HG03095 (cell line): Measurements from ENCODE around the gene FDXR.

ENCODE experiments used
- ATAC-seq: cut with Tn5 transposase; IDR thresholded peaks from one replicate; pipeline ENCODE4 v1.9.1; 2021; ENCODE audit warnings: moderate library complexity; ENCODE audit not compliant: unreplicated experiment

The FDXR gene

GRCh38 chr17:74839990-74840852 is 32.6 kb downstream of the FDXR start:
- ATAC-seq, result no peak

- no peak for ATAC-seq
Measured at GRCh38 chr17:74838274-74838673, 34.5 kb downstream of the FDXR start.

DNA sequence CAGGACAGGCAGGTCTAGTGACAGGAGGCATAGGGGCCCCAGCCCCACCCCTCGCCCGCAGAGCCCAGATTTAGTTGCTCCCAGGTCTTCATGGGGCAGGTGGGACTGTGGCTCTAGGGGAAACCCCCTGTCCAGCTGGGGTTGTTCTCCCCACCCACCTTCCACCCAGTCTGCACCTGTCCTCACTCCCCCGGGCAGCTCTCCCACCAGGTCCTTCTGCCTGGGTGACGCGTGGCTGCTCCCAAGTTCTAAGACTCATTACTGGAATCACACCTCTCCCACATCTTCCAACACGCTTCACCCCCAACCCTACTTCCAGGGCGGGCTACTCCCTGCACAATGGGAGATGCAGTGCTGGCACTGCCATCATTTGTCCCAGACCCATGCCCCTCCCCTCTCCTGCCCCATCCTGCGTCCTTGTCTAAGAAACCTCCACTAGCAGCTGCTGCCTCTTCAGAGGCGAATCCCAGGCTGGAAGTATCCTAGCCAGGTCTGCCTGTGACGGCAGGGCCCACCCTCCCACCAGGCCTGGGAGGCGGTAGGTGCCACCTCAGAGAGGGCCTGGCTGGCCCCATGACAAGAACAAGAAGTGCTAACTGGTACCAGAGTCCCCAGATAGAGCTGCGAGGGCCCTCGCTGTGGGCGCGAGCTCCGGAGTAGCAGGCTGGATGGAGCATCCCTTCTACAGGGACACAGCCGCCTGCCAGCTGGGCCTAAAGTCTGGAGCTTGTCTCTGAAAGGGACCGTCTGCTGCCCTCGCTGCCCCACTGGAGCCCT is 35.9 kb downstream of the FDXR start:
- ATAC-seq, result no peak

- no peak for ATAC-seq
Measured at GRCh38 chr17:74836191-74836590, 36.6 kb downstream of the FDXR start.

DNA sequence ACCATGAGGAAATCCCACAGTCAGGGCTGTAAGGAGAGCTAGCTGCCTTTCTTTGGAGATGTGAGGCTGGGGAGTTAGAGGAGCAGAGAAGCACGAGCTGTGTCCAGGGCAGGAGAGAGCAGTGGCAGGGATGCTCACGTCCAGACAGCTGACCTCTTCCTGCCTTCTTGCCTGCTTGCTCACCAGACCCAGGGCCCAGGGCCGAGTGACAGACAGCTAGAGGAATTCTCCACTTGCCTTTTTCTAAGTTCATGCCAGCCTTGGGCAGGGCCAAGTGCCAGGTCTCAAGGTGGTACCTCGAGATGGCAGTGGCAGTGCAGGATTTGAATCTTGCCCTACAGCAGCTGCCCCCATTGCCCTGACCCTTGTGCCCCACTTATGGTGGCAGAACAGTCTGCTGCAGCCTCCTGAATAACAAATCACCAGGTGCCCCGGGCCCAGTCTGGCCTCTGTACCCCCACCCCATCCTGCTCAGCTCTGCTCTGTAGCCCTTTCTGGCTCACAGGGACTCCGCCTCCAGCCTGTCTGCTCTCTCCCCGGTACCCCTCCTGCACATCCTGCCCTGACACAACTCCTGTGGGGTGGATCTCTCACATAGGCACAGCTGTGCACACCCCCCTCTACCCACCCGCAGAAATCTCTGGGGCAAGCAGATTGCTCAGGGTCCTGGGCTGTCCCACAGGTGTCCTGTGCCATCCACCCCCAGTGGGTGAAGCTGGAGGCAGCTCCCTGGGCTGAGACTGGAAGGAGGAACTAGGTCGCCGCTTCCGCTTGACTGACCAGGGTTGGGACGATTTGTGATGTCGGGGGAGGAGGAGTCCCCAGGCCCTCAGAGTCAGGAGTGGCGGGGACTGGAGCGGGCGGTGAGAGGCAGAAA is 39.1 kb downstream of the FDXR start:
- ATAC-seq, result no peak

GRCh38 chr17:74832421-74832820 is 40.4 kb downstream of the FDXR start:
- ATAC-seq, result no peak

DNA sequence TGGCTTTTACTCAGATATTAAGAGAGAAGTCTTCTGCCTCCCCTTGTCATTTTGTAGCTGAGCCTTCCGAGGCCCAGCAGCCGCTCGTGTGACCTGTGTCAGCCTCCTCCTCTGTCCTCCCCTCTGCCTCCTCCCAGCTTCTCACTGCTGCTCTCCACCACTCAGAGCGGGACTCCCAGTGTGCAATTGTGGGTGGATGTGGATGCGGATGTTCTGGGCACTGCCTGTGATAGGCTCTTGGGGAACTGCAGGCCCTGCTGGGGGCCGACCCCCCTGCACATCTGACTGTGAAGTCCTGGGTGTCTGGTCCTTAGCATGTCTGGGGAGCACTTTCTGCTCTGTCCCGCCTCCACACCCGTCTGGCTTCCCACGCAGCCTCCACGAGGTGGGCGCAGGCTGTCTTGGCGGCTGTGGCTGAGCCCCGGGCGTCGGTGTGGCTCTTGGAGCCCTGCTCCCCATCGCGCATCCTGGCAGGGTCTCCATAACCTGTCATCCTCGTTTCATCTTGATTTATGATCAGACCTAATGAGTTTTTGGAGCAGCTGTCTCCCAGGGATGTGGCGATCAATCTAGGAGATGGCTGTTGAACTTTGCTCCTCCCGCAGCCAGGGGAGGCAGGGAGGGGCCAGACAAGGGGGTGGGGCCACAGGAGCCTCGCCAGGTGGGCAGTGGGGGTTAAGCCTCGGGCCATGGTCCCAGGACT is 41.2 kb downstream of the FDXR start:
- ATAC-seq, result no peak

- ATAC-seq, result no peak
Measured at GRCh38 chr17:74830861-74831260, 41.9 kb downstream of the FDXR start.

DNA sequence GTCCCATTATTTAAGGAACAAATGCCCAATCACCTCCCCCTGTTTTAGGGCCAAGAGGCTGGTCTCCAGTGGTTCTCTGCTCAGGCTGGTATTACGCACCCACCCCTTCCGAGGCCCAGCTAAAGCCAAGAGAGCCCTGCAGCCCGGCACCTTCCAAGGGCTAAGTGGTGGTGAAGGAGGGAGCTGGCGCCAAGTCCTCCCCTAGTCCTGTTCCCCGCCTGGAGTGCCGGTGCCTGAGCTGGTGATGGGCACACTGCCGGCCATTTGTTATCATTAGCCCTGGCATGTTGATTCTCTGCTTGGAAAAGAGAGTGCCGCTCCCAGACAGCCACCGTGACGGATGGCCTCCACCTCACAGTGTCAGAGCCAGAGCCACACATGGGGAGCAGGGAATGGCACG is 45.0 kb downstream of the FDXR start:
- no peak for ATAC-seq

- no peak for ATAC-seq
Measured at GRCh38 chr17:74825952-74826719, 46.7 kb downstream of the FDXR start.

GRCh38 chr17:74824961-74825627 is 47.7 kb downstream of the FDXR start:
- ATAC-seq, result no peak

DNA sequence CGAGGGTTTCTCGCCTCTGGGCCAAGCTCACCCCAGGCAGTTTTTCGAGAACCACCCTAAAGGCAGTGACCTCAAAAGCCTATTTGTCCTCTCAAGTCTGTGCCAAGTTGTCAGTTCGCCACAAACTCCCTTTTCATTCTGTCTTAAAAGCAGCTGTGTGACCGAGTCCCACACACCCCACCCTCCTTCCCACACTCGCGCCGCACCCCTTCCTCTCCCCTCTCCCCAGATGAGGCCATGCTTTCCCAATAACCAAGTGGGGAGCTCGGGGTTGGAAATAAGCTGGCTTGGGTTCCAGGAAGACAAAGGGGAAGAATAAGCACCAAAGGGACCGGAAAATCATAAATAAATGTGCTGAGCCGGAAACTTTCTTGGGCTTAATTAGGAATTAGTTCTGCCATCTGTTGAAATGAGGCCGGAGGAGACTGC is 49.8 kb downstream of the FDXR start:
- ATAC-seq, result no peak

DNA sequence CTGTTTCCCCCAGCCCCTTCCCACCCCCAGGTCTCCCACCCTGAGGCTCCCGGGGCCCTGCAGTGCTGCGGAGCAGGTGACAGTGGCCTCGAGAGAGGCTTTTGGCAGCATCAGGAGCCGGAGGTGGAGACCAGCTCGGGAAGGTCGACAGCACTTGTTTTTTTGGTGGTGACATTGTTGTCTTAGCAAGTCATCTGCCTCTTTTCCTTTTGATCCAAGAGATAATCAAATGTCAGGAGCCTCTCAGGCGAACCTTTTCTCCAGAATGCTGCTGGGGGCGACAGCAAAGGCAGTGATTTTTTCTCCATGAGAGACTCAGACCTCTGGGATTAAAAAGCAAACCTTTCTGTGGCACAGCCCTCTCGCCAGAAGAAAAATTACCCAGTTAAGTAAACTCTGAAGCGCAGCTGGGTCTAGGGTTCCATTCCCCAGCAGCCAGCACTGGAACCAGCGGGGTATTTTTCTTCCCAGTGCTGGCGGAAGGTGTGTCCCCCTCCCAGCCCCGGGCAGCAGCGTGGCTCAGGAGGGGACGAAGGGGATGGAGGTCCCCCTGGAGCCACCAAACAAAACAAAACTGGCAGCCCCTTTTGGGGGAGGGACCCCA is 50.4 kb downstream of the FDXR start:
- no peak for ATAC-seq

- no peak for ATAC-seq
Measured at GRCh38 chr17:74821655-74822334, 51.0 kb downstream of the FDXR start.

DNA sequence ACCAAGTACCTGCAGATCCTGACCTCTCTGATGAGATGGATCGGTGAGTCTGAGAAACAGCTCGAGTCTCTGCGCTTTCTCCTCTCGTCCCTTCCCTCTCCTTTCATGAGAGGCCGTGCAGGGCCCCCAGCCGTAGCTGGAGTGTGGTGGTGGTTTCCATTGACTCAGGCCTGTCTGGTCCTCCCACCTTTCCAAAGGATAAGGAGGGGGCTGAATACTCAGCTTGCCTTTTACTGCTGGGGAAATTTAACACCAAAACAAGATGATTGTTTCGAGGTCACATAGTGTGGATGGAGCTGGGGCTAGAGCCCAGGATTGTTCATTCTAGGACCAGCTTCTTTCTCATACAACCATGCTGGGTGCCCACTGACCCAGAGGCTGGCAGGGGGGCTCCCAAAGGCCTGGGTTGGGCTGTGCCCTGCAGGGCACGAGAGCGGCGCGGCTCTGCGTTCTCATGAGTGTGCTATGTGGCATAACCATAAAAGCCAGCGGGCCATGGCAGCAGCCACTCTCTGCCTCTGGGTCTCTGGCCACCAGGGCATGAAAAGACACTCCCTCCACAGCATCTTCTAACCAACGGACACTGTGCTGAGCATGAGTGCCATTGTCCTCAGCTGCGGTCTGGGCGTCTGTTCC is 52.9 kb downstream of the FDXR start:
- no peak for ATAC-seq

DNA sequence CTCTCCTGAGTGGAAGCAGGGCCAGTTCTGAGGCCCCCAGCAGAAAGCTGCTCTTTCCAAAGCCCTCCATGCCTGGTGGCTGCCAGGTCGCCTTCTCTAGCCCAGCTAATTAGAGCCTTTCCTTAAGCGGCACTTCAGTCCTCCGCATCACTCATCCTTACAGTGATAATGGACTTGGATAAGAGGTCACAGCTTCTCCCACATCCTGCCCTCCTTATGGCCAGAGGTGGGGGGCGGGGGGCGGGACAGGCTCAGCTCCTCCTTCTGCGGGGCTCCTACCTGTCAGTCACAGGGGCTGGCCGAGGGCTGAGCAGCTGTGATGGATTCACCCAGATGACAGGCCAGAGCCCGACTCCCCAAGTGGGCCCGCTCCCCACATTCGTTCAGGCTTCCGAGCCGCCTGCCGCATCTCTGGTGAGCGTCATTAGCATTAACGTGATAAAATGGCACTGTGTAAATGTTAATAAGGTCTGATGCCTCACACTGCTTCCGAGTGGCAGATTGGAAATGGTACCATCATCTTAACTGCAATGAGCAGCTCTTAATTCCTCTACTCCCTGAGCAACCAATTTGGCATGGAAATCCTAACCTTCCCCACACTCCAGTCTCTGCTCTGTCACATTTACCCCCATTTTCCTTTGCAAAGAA is 54.4 kb downstream of the FDXR start:
- no peak for ATAC-seq

- no peak for ATAC-seq
Measured at GRCh38 chr17:74816905-74817620, 55.7 kb downstream of the FDXR start.
